ENCODE data around the gene IQCM.

The IQCM gene, protein sequence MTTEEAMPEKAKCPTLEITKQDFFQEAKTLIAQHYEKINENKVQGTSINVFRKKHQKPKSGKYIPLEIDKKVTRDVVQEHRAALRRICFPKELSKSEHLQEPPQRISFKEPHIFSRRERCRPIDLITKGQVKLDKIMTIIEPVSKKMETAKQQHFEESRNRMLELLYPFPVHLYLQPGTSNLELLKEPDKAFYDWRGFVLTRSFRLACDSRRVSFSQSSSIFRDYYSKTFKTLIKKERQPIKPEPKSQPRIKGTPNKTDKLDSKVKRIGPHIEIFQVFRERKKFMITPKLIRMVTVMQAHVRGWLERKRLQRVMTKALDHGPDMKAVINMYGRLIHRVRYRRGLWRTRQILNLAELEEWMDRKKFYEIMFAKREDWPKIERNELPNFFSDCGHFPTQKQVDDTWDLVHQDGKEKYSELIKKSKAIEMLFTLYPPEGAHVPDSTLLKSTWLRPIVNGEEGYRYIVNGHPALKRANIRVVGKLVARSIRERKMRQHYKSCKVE

DNA sequence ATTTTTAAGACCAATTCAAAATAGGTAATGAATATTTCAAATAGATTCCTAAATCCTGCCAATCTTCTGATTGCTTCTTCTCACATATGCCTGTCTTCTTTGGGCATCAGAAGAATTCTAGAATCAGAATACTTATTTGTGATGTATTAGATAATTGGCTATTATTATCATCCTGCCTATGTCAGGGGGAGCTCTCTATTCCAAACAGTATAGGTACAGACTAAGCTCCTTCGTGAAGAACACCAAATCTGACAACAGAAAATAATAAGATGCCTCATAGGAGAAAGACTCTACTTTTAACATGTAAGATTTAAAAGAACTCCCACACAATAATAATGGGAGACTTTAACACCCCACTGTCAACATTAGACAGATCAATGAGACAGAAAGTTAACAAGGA, at the start of gene IQCM:
TSS of gene IQCM (minus strand) at position 101 of the 400 bp plus-strand sequence. CDS start 73,152 bp downstream, outside the sequence.
- TF ChIP-seq, protein P1, sequence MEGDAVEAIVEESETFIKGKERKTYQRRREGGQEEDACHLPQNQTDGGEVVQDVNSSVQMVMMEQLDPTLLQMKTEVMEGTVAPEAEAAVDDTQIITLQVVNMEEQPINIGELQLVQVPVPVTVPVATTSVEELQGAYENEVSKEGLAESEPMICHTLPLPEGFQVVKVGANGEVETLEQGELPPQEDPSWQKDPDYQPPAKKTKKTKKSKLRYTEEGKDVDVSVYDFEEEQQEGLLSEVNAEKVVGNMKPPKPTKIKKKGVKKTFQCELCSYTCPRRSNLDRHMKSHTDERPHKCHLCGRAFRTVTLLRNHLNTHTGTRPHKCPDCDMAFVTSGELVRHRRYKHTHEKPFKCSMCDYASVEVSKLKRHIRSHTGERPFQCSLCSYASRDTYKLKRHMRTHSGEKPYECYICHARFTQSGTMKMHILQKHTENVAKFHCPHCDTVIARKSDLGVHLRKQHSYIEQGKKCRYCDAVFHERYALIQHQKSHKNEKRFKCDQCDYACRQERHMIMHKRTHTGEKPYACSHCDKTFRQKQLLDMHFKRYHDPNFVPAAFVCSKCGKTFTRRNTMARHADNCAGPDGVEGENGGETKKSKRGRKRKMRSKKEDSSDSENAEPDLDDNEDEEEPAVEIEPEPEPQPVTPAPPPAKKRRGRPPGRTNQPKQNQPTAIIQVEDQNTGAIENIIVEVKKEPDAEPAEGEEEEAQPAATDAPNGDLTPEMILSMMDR (IDR thresholded peaks at IDR 0.05; ENCODE audit: low read depth, low read length, missing control alignments): no peak

DNA sequence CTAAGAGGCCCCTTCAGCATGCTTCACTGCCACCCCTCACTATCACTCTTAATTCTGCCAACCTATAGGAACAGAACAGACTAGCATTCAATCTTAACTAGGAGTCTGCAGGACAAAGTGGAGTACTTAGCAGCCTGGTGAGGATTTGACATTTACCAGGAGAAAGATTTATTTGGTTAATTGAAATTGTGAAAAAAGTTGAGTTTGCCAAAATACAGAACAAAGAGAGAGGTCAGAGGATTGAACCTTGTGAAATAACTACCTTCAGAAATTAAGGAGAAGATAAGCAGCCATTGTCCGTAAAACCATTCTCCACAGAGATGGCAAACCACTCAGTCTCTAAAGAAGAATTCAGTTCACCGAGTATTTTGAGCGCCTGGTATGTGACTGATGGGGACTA, 41.8 kb upstream of the IQCM start:
- TF ChIP-seq, protein P1 (IDR thresholded peaks at IDR 0.05; ENCODE audit: low read depth, low read length, missing control alignments): no peak
- H3K36me3 ChIP-seq (replicated peaks): no peaks in the 10 kb centered on the region
- H3K27ac ChIP-seq: no peak overlapping the region
- in situ Hi-C loops (cut with HindIII; ENCODE audit: low pct_ligation_motif_present, low sequenced_read_pairs): no loop called here
- H3K4me3 ChIP-seq (ENCODE audit: low read depth, low read length): no peak overlapping the region
- DNase-seq: no peak
- no peaks in the 10 kb centered on the region for H3K27me3 ChIP-seq (replicated peaks)

More for the DNA sequence above, at the start of gene IQCM:
- no peak for DNase-seq
- no peak within 1 kb of the TSS for H3K27ac ChIP-seq
- H3K27me3 ChIP-seq (replicated peaks): no peaks in the 10 kb centered on the region
- no peak within 1 kb of the TSS for H3K4me3 ChIP-seq (ENCODE audit: low read depth, low read length)
- in situ Hi-C loops (cut with HindIII; ENCODE audit: low pct_ligation_motif_present, low sequenced_read_pairs): no loop called here
- no peaks in the 10 kb centered on the region for H3K36me3 ChIP-seq (replicated peaks)

DNA sequence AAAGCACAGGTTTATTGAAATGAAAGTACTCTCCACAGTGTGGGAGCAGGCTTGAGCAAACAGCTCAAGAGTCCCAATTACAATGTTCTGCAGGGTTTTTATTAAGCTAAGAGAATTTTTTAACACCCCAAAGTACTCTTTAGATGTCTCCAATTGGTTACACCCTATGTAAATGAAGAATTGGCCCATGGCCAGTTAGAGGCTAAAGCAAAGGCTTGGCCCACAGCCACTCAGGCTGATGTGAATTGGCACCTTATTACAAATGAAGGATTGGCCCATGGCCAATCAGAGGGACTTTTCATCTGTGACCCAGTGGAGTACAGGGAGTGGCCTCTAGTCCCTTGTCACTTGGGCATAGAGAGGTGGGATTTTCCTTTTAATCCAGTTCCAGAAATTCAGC, 30.1 kb upstream of the IQCM start:
- Histone ChIP-seq H3K4me3 (ENCODE audit: low read depth, low read length) (no peak overlapping the region), H3K27ac (no peak overlapping the region), H3K27me3 (replicated peaks) (no peaks in the 10 kb centered on the region), H3K36me3 (replicated peaks) (no peaks in the 10 kb centered on the region)
- DNase-seq: no peak
- TF ChIP-seq, protein P1 (IDR thresholded peaks at IDR 0.05; ENCODE audit: low read depth, low read length, missing control alignments): no peak
- in situ Hi-C loops (cut with HindIII; ENCODE audit: low pct_ligation_motif_present, low sequenced_read_pairs): no loop called here

DNA sequence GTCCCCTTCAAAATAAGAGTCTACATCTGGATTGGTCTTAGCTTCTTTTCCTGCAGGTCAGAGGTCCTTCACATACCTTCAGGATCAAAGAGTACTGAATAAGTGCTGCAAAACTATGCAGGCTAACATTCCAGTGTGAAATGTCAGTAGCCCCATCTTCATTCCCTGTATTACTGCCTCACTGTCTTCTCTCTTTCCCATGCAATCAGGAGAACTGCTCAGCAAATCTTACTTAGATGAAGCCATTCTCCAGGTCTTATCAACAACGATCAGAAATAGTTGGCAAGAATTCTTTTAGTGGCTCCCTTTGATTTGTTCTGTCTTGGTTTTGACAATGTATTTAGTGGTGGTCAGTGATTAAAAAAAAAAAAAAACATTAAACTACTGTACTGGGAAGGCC, 26.0 kb upstream of the IQCM start:
- TF ChIP-seq, protein P1 (IDR thresholded peaks at IDR 0.05; ENCODE audit: low read depth, low read length, missing control alignments): no peak
- no peaks in the 10 kb centered on the region for H3K27me3 ChIP-seq (replicated peaks)
- no peak overlapping the region for H3K27ac ChIP-seq
- DNase-seq: no peak
- in situ Hi-C loops (cut with HindIII; ENCODE audit: low pct_ligation_motif_present, low sequenced_read_pairs): no loop called here
- H3K4me3 ChIP-seq (ENCODE audit: low read depth, low read length): no peak overlapping the region
- no peaks in the 10 kb centered on the region for H3K36me3 ChIP-seq (replicated peaks)

DNA sequence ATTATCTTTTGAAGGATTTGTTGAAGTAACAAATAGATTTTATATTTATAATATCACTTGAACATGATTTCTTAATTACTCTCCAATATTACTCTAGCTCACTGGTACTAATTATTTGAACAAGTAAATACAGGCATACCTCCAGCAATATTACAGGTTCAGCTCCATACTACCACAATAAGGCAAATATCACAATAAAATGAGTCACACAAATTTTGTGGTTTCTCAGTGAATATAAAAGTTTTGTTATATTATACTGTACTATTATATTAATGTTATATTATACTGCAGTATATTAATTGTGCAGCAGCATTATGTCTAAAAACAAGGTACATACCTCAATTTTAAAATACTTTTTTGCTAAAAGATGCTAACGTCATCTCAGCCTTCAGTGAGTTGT, 22.4 kb upstream of the IQCM start:
- no peak overlapping the region for H3K4me3 ChIP-seq (ENCODE audit: low read depth, low read length)
- H3K36me3 ChIP-seq (replicated peaks): no peaks in the 10 kb centered on the region
- no peak overlapping the region for H3K27ac ChIP-seq
- no peak for DNase-seq
- TF ChIP-seq, protein P1 (IDR thresholded peaks at IDR 0.05; ENCODE audit: low read depth, low read length, missing control alignments): no peak
- in situ Hi-C loops (cut with HindIII; ENCODE audit: low pct_ligation_motif_present, low sequenced_read_pairs): no loop called here
- H3K27me3 ChIP-seq (replicated peaks): no peaks in the 10 kb centered on the region
